GM12873 (cell line): ENCODE measurements around the gene ROBO1.

ENCODE experiments used
- CTCF ChIP-seq: IDR thresholded peaks from 2 replicates; pipeline ENCODE4 v1.5.1; 2012; ENCODE audit warnings: low read depth, mild to moderate bottlenecking, moderate library complexity, low read length, control low read depth; ENCODE audit not compliant: insufficient read depth; ENCODE audit errors: missing control alignments

ROBO1 gene

GRCh38 chr3:79162653-79163052 is 605.1 kb downstream of the ROBO1 start:
- no peak for TF ChIP-seq CTCF

GRCh38 chr3:79161941-79162340 is 605.9 kb downstream of the ROBO1 start:
- no peak for TF ChIP-seq CTCF

- no peak for TF ChIP-seq CTCF
These were observed 607.4 kb downstream of the ROBO1 start for GRCh38 chr3:79160421-79160820.

- no peak for TF ChIP-seq CTCF
These were observed 608.1 kb downstream of the ROBO1 start for GRCh38 chr3:79159736-79160135.

GRCh38 chr3:79157191-79157590 is 610.6 kb downstream of the ROBO1 start:
- TF ChIP-seq CTCF = no peak

- TF ChIP-seq CTCF = no peak
These were observed 612.9 kb downstream of the ROBO1 start for GRCh38 chr3:79154865-79155264.

- TF ChIP-seq CTCF = no peak
These were observed 619.0 kb downstream of the ROBO1 start for GRCh38 chr3:79148786-79149185.
